Retinal pigment epithelial cell (primary cell): Measurements from ENCODE around the gene SLC25A13.

Experiments
- DNase-seq: peaks from one replicate; pipeline ENCODE4 v3.0.0-alpha.2; 2010; ENCODE audit warnings: low read depth
- H3K4me3 ChIP-seq: 2 replicates; pipeline ENCODE4 v1.5.1; 2011; ENCODE audit warnings: mild to moderate bottlenecking, low read length, control low read depth, moderate library complexity
- CTCF ChIP-seq: conservative IDR thresholded peaks from 2 replicates; pipeline ENCODE4 v1.5.1; 2011; ENCODE audit warnings: low read depth, low read length, control low read depth, inconsistent platforms

Gene SLC25A13

GRCh38 chr7:96088579-96088978, 233.3 kb downstream of the SLC25A13 start:
- TF ChIP-seq CTCF: no peak
- no peak for DNase-seq
- no peak overlapping the region for H3K4me3 ChIP-seq

- no peak for TF ChIP-seq CTCF
- DNase-seq: no peak
Observed at GRCh38 chr7:96085953-96086352, 235.9 kb downstream of the SLC25A13 start.

GRCh38 chr7:96084881-96085553, 236.9 kb downstream of the SLC25A13 start:
- DNase-seq: no peak
- H3K4me3 ChIP-seq: no peak overlapping the region
- TF ChIP-seq CTCF: no peak

More at GRCh38 chr7:96085953-96086352, 235.9 kb downstream of the SLC25A13 start:
- no peak overlapping the region for H3K4me3 ChIP-seq

- peak; percentile 23 for DNase-seq
- H3K4me3 ChIP-seq: no peak overlapping the region
- TF ChIP-seq CTCF: no peak
Observed at GRCh38 chr7:96080027-96080426, 241.9 kb downstream of the SLC25A13 start.

- TF ChIP-seq CTCF: no peak
- DNase-seq: no peak
- H3K4me3 ChIP-seq: peak overlapping the region; percentile 63
Observed at GRCh38 chr7:96076350-96076707, 245.6 kb downstream of the SLC25A13 start.

- no peak for DNase-seq
- TF ChIP-seq CTCF: peak; percentile 94
Observed at GRCh38 chr7:96075510-96076349, 246.2 kb downstream of the SLC25A13 start.

GRCh38 chr7:96074871-96075270, 247.0 kb downstream of the SLC25A13 start:
- TF ChIP-seq CTCF: no peak
- DNase-seq: no peak
- H3K4me3 ChIP-seq: no peak overlapping the region

More at GRCh38 chr7:96075510-96076349, 246.2 kb downstream of the SLC25A13 start:
- H3K4me3 ChIP-seq: peak overlapping the region; percentile 63
